OCI-LY1 (cell line): Measurements from ENCODE around the gene NEURL1.
A peak's percentile ranks its signal among the peaks of the same experiment; 100 is the strongest.

ENCODE experiments used
- H2AFZ ChIP-seq: fragments of 200-600 bp; sonication (generic), shearing (Covaris generic); 2 replicates; pipeline ENCODE4 v1.6.0; 2014; ENCODE audit warnings: antibody characterized with exemption, mild to moderate bottlenecking, low read length
- H3F3A ChIP-seq: fragments of 200-600 bp; sonication (generic), shearing (Covaris generic); 2 replicates; pipeline ENCODE4 v1.6.0; 2014; ENCODE audit warnings: mild to moderate bottlenecking, antibody characterized with exemption, low read length, moderate library complexity; ENCODE audit not compliant: insufficient read depth
- H3K27ac ChIP-seq: fragments of 200-600 bp; sonication (generic); 2 replicates; pipeline ENCODE4 v1.5.1; 2014; ENCODE audit warnings: low read length, mixed run types, mild to moderate bottlenecking, low read depth; ENCODE audit not compliant: poor library complexity, severe bottlenecking
- H3K27me3 ChIP-seq: fragments of 200-600 bp; sonication (generic); 2 replicates; pipeline ENCODE4 v1.6.0; 2014; ENCODE audit warnings: antibody characterized with exemption, mild to moderate bottlenecking, low read length, moderate library complexity; ENCODE audit not compliant: insufficient read depth
- H3K36me3 ChIP-seq: fragments of 200-600 bp; sonication (generic); 2 replicates; pipeline ENCODE4 v1.6.1; 2014; ENCODE audit warnings: mild to moderate bottlenecking, antibody characterized with exemption, low read length, moderate library complexity, mixed read lengths; ENCODE audit not compliant: insufficient read depth
- H3K4me1 ChIP-seq: fragments of 200-600 bp; sonication (generic); 2 replicates; pipeline ENCODE4 v1.5.1; 2014; ENCODE audit warnings: mild to moderate bottlenecking, low read length, moderate library complexity; ENCODE audit not compliant: insufficient read depth, severe bottlenecking
- H3K4me2 ChIP-seq: fragments of 200-600 bp; sonication (generic), shearing (Covaris generic); 2 replicates; pipeline ENCODE4 v1.6.1; 2014; ENCODE audit warnings: low read length
- H3K4me3 ChIP-seq: fragments of 200-600 bp; sonication (generic); 2 replicates; pipeline ENCODE4 v1.5.1; 2014; ENCODE audit warnings: low read length, low read depth, mild to moderate bottlenecking, mixed read lengths; ENCODE audit not compliant: poor library complexity, severe bottlenecking
- H3K79me2 ChIP-seq: fragments of 200-600 bp; shearing (Covaris generic); 2 replicates; pipeline ENCODE4 v1.6.1; 2016; ENCODE audit warnings: mixed run types, low read length, mixed read lengths; ENCODE audit not compliant: insufficient read depth
- H3K9ac ChIP-seq: fragments of 200-600 bp; sonication (generic), shearing (Covaris generic); 2 replicates; pipeline ENCODE4 v1.6.1; 2014; ENCODE audit warnings: mild to moderate bottlenecking, low read length, mixed read lengths
- H3K9me2 ChIP-seq: fragments of 200-600 bp; sonication (generic), shearing (Covaris generic); 2 replicates; pipeline ENCODE4 v1.6.1; 2014; ENCODE audit warnings: low read depth, mild to moderate bottlenecking, low read length, mixed read lengths
- H3K9me3 ChIP-seq: fragments of 200-600 bp; shearing (Covaris generic); 2 replicates; pipeline ENCODE4 v1.6.1; 2014; ENCODE audit warnings: low read length, mixed read lengths
- H4K20me1 ChIP-seq: fragments of 200-600 bp; sonication (generic), shearing (Covaris generic); 2 replicates; pipeline ENCODE4 v1.6.0; 2016; ENCODE audit warnings: mild to moderate bottlenecking, low read length; ENCODE audit not compliant: insufficient read depth
- CTCF ChIP-seq: fragments of 200-600 bp; sonication (generic), shearing (Covaris generic); IDR thresholded peaks from 2 replicates; pipeline ENCODE4 v1.5.1; 2017; ENCODE audit warnings: mild to moderate bottlenecking, antibody characterized with exemption, low read length, moderate library complexity, mixed read lengths
- EZH2 ChIP-seq: fragments of 200-600 bp; sonication (generic), shearing (Covaris generic); IDR thresholded peaks from 2 replicates; pipeline ENCODE4 v1.8.0; 2017; ENCODE audit warnings: borderline replicate concordance, mixed run types, mild to moderate bottlenecking, antibody characterized with exemption, low read length, moderate library complexity, mixed read lengths

Gene NEURL1

GRCh38 chr10:103467406-103467805 is 26.1 kb upstream of the NEURL1 start:
- H3K36me3 ChIP-seq: no peaks in the 10 kb centered on the region
- H3K4me3 ChIP-seq: no peak overlapping the region
- H3K27me3 ChIP-seq: no peaks in the 10 kb centered on the region
- peak overlapping the region; percentile 21; the same call in 1 of the 2 replicates for H3K4me2 ChIP-seq
- H3K9me3 ChIP-seq: no peaks in the 10 kb centered on the region
- H3K4me1 ChIP-seq: peaks cover 50% of the 10 kb centered on the region
- no peaks in the 10 kb centered on the region for H3K9me2 ChIP-seq
- peak overlapping the region; percentile 30; the same call in 1 of the 2 replicates for H3K9ac ChIP-seq
- TF ChIP-seq EZH2 (no peak), CTCF (no peak)
- peak overlapping the region; percentile 85 for H3K27ac ChIP-seq
- H2AFZ ChIP-seq: peak overlapping the region; percentile 39; the same call in 1 of the 2 replicates
- H3K79me2 ChIP-seq: no peaks in the 10 kb centered on the region
- no peaks in the 10 kb centered on the region for H4K20me1 ChIP-seq
- no peaks in the 10 kb centered on the region for H3F3A ChIP-seq

GRCh38 chr10:103469201-103469600 is 24.3 kb upstream of the NEURL1 start:
- H4K20me1 ChIP-seq: no peaks in the 10 kb centered on the region
- H3K4me2 ChIP-seq: no peak overlapping the region
- H3K9me2 ChIP-seq: no peaks in the 10 kb centered on the region
- H3F3A ChIP-seq: no peaks in the 10 kb centered on the region
- H3K27me3 ChIP-seq: no peaks in the 10 kb centered on the region
- H2AFZ ChIP-seq: no peak overlapping the region
- no peaks in the 10 kb centered on the region for H3K36me3 ChIP-seq
- peak overlapping the region; percentile 51 for H3K27ac ChIP-seq
- TF ChIP-seq EZH2 (no peak), CTCF (no peak)
- no peak overlapping the region for H3K4me3 ChIP-seq
- H3K9ac ChIP-seq: no peak overlapping the region
- H3K9me3 ChIP-seq: no peaks in the 10 kb centered on the region
- peaks cover 55% of the 10 kb centered on the region for H3K4me1 ChIP-seq
- H3K79me2 ChIP-seq: no peaks in the 10 kb centered on the region

GRCh38 chr10:103470761-103471653 is 22.5 kb upstream of the NEURL1 start:
- Histone ChIP-seq H2AFZ (no peak overlapping the region), H3K9ac (peak overlapping the region; percentile 55; the same call in 1 of the 2 replicates)

More at GRCh38 chr10:103470761-103471653, 22.5 kb upstream of the NEURL1 start:
- Histone ChIP-seq H4K20me1 (no peaks in the 10 kb centered on the region), H3K4me1 (peaks cover 46% of the 10 kb centered on the region), H3K27ac (peak overlapping the region; percentile 91), H3F3A (no peaks in the 10 kb centered on the region), H3K27me3 (no peaks in the 10 kb centered on the region), H3K4me3 (peak overlapping the region; percentile 40), H3K4me2 (peak overlapping the region; percentile 55), H3K9me2 (no peaks in the 10 kb centered on the region), H3K79me2 (no peaks in the 10 kb centered on the region), H3K9me3 (no peaks in the 10 kb centered on the region), H3K36me3 (no peaks in the 10 kb centered on the region)
- no peak for TF ChIP-seq CTCF
- no peak for TF ChIP-seq EZH2
